Activated CD4-positive, alpha-beta T cell treated with anti-CD3 and anti-CD28 coated beads, Interleukin-2, amount 50 U/mL, for 16 hours (primary cell): ENCODE measurements around the gene SIVA1.
"Not testable (repeated sequence)": the region's sequence is repeated elsewhere in the genome, so short reads cannot be mapped to it uniquely, and the experiment has no call there.

Experiments used
- DNase-seq: peaks from one replicate; pipeline ENCODE4 v3.0.0-alpha.2; 2020

Gene SIVA1

DNA sequence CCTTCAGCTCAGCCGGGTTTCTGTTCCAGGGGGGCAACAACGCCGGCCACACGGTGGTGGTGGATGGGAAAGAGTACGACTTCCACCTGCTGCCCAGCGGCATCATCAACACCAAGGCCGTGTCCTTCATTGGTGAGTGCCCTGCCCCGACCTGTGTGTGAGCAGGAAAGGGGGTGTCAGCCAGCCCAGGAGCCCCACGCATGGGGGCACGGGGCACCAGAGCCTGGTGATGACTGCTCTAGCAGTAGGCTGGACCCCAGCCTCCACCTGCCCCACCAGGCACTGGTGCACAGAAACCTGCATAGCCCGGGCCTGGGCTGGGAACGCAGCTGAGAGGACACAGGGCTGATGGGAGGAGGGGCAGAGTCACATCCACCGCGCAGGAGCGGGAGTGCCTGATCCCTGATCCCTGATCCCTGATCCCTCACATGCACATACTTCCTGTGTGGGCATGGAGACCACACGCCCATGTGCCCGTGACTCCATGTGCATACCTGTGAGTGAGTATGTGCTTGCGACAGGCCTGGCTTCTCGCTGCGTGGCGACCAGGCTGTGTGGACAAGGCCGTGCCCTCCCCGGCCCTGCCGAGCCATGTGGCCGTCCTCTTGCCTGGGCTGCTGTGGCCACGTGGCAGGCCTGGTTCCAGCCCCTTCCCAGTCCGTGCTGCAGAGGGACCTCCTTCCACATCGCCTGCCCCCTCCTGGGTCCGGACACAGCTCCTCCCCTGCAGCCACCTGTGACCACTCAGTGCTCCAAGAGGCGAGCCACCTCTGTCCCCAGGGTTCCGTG lies 17.8 kb upstream of the SIVA1 start:
- no peak for DNase-seq

- no peak for DNase-seq
These were observed 16.9 kb upstream of the SIVA1 start for GRCh38 chr14:104735830-104736642.

GRCh38 chr14:104738375-104739019 lies 14.4 kb upstream of the SIVA1 start:
- DNase-seq = no peak

GRCh38 chr14:104739026-104739425 lies 13.9 kb upstream of the SIVA1 start:
- no peak for DNase-seq

GRCh38 chr14:104739546-104740516 lies 13.1 kb upstream of the SIVA1 start:
- no peak for DNase-seq

GRCh38 chr14:104741108-104741802 lies 11.7 kb upstream of the SIVA1 start:
- DNase-seq = no peak

- no peak for DNase-seq
These were observed 11.1 kb upstream of the SIVA1 start for GRCh38 chr14:104741803-104742251.

GRCh38 chr14:104742586-104743455 lies 10.1 kb upstream of the SIVA1 start:
- no peak for DNase-seq

DNA sequence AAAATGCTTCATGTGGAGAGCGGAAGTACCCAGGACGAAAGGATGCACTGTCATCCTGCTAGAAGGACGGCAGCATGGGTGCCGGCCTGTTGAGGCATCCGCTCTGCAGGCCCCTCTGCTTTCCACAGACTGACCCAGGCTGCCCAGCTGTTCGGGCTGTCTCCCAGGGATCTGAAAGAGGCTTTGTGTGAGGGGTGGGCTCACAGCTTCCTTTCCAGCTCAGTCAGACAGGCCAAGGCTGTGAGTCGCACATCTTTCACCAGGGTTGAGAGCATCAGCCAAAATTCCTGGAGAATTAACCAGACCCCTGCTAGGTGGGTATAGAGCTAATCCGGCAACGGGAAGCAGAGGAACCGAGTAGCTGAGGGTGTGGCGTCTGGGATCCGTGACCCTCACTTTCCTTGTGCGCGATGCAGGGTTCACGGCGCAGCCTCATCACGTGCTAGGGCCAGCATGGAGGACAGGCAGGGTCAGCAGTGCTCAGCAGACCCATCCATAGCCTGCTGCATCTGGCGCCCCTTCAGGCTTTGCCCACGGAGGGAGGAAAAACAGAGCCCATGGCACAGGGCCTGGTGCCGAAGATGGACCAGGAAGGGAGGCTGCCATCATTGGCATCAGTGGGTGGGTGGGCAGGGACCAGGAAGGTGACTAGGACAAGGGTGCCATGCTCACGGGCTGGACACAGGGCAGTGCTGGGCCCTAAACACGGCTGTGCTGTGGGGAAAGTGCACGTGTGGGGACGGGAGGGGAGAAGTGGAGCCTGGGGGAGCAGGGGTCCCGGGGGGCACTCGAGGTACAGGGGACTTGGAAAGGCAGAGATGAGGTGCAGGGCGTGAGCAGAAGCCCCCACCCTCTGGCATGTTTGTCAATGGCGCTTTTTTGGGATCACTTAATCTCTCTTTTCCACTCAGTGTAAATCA lies 9.2 kb upstream of the SIVA1 start:
- no peak for DNase-seq

DNA sequence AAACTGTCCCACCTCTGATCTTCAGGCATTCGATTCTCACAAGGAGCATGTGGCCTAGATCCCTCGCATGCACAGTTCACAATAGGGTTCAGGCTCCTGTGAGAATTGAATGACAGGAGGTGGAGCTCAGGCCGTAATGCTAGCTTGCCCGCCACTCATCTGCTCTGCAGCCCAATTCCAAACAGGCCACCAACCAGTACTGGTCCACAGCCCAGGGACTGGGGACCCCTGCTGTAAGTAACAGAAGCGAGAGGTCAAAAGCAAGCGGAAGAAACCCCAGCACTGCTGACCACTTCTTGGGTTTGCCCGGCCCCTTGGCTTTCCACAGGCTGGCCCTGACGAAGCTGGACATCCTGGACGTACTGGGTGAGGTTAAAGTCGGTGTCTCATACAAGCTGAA lies 8.5 kb upstream of the SIVA1 start:
- no peak for DNase-seq

GRCh38 chr14:104745431-104745830 lies 7.5 kb upstream of the SIVA1 start:
- DNase-seq = no peak

DNA sequence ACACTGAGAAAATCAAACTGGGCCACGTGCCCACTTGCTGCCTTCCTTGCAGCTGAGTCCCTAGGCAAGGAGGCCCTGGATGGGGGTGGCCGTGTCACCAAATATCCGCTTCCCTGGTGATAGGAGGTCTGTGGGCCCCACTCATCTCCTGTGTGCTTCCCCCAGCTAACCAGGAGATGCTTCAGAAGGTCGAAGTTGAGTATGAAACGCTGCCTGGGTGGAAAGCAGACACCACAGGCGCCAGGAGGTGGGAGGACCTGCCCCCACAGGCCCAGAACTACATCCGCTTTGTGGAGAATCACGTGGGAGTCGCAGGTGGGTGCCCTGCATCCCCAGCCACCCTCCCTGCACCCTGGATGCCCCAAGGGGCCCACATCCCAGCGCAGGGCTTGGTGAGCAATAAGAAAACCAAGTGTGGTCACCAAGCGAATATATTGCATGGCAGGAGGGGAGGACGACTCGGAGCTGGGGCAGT lies 6.8 kb upstream of the SIVA1 start:
- DNase-seq = peak; percentile 51

GRCh38 chr14:104746934-104747481 lies 5.9 kb upstream of the SIVA1 start:
- DNase-seq = no peak

- DNase-seq = no peak
These were observed 5.1 kb upstream of the SIVA1 start for GRCh38 chr14:104747876-104748275.

GRCh38 chr14:104749111-104749649 lies 3.8 kb upstream of the SIVA1 start:
- no peak for DNase-seq

DNA sequence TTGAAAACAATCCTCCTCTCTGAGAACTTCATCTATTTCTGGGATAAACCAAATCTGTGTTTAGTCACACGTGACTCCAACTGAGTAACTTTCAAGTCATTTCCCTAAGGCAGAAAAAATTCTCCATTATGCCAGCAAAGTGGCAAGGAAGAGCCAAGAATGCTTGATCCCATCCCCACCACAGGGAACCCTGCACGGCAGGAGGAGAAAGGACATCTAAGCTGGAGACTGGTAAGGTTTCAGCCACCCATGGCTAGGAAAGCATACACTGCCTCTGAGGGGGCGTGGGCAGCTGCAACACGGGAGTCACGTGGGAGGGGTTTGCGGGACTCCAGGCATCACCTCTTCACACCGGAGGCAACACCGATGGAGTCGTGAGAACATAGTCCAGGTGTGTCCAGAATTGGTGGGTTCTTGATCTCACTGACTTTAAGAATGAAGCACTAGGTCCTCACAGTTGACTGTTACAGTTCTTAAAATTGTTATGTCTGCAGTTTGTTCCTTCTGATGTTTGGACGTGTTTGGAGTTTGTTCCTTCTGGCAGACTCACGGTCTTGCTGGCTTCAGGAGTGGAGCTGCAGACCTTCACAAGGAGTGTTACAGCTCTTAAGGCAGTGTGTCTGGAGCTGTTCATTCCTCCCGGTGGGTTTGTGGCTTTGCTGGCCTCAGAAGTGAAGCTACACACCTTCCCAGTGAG lies 2.7 kb upstream of the SIVA1 start:
- no peak for DNase-seq

DNA sequence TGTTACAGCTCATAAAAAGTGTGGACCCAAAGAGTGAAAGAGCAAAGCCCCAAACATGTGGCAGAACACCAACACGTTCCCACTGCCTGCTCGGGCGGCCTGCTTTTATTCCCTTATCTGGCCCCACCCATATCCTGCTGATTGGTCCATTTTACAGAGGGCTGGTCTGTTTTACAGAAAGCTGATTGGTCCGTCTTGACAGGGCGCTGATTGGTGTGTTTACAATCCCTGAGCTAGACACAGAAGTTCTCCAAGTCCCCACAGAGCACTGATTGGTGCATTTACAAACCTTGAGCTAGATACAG lies 2.2 kb upstream of the SIVA1 start:
- DNase-seq = not testable (repeated sequence)
